Measurements from ENCODE around the gene RALGPS1.

Gene RALGPS1

GRCh38 chr9:127105805-127106465 lies 191.4 kb downstream of the RALGPS1 start:
- no peak for TF ChIP-seq Cebpa-rat (IDR thresholded peaks at IDR 0.05)
- peaks cover 0 to 72% (median 12%) of the 10 kb centered on the region in 11 experiments; a peak in 13 of 22 replicates for H3K36me3 ChIP-seq

GRCh38 chr9:127106466-127106855 lies 191.9 kb downstream of the RALGPS1 start:
- Histone ChIP-seq H3K27ac (no peak overlapping the region), H3K9ac (no peak overlapping the region), H3K36me3 (peaks cover 0 to 66% (median 12%) of the 10 kb centered on the region in 11 experiments; a peak in 13 of 22 replicates), H3K27me3 (no peaks in the 10 kb centered on the region; a peak in 1 of 22 replicates), H3K4me1 (peaks cover 0 to 19% (median 9%) of the 10 kb centered on the region in 10 experiments; a peak in 11 of 20 replicates), H4K20me1 (no peaks in the 10 kb centered on the region; a peak in 3 of 22 replicates), H3K4me2 (no peak overlapping the region), H3K9me3 (replicated peaks in 1 of 11) (no peaks in the 10 kb centered on the region), H3K4me3 (no peak overlapping the region)
- TF ChIP-seq Cebpa-rat (IDR thresholded peaks at IDR 0.05) = no peak

More at GRCh38 chr9:127105805-127106465, 191.4 kb downstream of the RALGPS1 start:
- Histone ChIP-seq H3K9me3 (replicated peaks in 1 of 11) (no peaks in the 10 kb centered on the region), H3K27ac (no peak overlapping the region), H3K4me1 (peaks cover 0 to 19% (median 9%) of the 10 kb centered on the region in 10 experiments; a peak in 11 of 20 replicates), H3K4me2 (no peak overlapping the region), H3K4me3 (no peak overlapping the region), H4K20me1 (peaks cover 0 to 4% (median 0%) of the 10 kb centered on the region in 11 experiments; a peak in 3 of 22 replicates), H3K9ac (no peak overlapping the region), H3K27me3 (no peaks in the 10 kb centered on the region; a peak in 1 of 22 replicates)

DNA sequence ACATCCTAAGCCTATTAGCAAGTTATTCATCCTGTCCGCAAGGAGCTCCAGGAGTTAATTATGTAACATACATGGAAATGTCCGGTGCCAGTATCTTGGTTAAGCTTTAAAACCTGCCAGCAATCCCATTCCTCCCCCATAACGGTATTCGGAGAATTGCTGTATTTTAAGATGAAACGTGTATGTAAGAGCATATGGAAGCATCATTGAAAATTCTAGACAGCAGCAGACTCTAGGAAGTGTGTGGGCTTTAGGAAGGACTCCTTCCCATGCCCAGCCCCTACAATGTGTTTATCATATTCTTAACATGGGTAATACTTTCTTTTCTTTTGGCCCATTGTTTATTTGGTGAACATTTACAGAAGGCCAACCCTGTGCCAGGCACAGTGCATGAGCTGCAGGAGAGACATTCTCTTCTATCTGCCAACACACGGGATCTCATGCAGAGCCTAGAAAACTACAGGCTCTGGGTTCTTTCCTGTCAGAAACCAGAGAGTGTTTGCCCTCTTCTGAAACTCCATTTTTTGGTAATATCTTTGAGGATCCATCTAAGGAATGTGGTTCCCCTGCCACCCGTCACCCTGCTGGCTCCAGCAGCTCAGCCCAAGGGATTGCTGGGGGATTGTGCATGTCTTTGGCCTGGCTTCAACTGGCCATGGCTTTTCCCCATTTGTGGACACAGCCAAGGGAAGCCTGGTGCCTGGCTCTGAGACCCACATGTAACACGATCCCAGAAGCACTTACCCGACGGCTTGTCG lies 192.8 kb downstream of the RALGPS1 start:
- Histone ChIP-seq H3K27ac (no peak overlapping the region), H3K9ac (no peak overlapping the region), H3K4me2 (no peak overlapping the region), H3K9me3 (replicated peaks in 1 of 11) (no peaks in the 10 kb centered on the region), H3K27me3 (no peaks in the 10 kb centered on the region; a peak in 1 of 22 replicates), H3K4me3 (no peak overlapping the region), H3K4me1 (peaks cover 0 to 19% (median 9%) of the 10 kb centered on the region in 10 experiments; a peak in 11 of 20 replicates), H4K20me1 (peaks cover 0 to 6% (median 0%) of the 10 kb centered on the region in 11 experiments; a peak in 3 of 22 replicates), H3K36me3 (peaks cover 0 to 59% (median 12%) of the 10 kb centered on the region in 11 experiments; a peak in 13 of 22 replicates)
- TF ChIP-seq Cebpa-rat (IDR thresholded peaks at IDR 0.05) = no peak

- no peak overlapping the region for H3K4me3 ChIP-seq
- no peak overlapping the region for H3K27ac ChIP-seq
- no peak overlapping the region for H3K9ac ChIP-seq
- TF ChIP-seq Cebpa-rat (IDR thresholded peaks at IDR 0.05) = no peak
- no peaks in the 10 kb centered on the region; a peak in 1 of 22 replicates for H3K27me3 ChIP-seq
- no peaks in the 10 kb centered on the region for H3K9me3 ChIP-seq (replicated peaks in 1 of 11)
- H3K4me2 ChIP-seq = no peak overlapping the region
- H3K36me3 ChIP-seq = peaks cover 0 to 53% (median 8%) of the 10 kb centered on the region in 11 experiments; a peak in 12 of 22 replicates
- H4K20me1 ChIP-seq = peaks cover 0 to 6% (median 0%) of the 10 kb centered on the region in 11 experiments; a peak in 3 of 22 replicates
- peaks cover 0 to 18% (median 9%) of the 10 kb centered on the region in 10 experiments; a peak in 11 of 20 replicates for H3K4me1 ChIP-seq
These were observed 193.6 kb downstream of the RALGPS1 start for GRCh38 chr9:127107929-127108876.

DNA sequence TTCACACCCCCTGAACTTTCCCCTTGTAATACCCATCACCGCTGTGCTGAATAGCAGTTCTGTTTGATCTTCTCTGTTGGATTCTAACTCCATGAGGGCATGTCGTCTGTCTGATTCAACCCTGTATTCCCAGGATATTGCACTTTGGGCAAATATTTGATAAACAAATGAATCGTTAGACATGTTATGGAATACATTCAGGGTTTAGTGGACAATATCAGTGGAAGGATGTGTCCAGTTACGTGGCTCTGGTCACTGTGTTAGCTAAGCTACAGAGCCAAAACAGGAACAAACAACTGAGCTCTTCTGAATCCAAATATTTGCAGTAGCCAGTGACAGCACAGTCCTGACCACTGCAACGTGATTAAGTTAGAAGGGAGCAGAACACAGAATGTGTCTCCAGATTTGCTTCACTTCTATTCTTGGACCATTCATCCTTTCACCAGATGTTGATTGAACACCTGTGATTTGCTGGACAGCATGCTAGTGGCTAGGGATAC lies 194.7 kb downstream of the RALGPS1 start:
- Histone ChIP-seq H3K9ac (no peak overlapping the region), H3K9me3 (replicated peaks in 1 of 11) (no peaks in the 10 kb centered on the region), H3K27me3 (no peaks in the 10 kb centered on the region; a peak in 1 of 22 replicates), H4K20me1 (peaks cover 0 to 6% (median 0%) of the 10 kb centered on the region in 11 experiments; a peak in 3 of 22 replicates), H3K4me3 (no peak overlapping the region), H3K4me1 (peaks cover 0 to 8% (median 4%) of the 10 kb centered on the region in 10 experiments; a peak in 10 of 20 replicates), H3K27ac (no peak overlapping the region), H3K36me3 (peaks cover 0 to 43% (median 8%) of the 10 kb centered on the region in 11 experiments; a peak in 12 of 22 replicates), H3K4me2 (no peak overlapping the region)
- no peak for TF ChIP-seq Cebpa-rat (IDR thresholded peaks at IDR 0.05)

DNA sequence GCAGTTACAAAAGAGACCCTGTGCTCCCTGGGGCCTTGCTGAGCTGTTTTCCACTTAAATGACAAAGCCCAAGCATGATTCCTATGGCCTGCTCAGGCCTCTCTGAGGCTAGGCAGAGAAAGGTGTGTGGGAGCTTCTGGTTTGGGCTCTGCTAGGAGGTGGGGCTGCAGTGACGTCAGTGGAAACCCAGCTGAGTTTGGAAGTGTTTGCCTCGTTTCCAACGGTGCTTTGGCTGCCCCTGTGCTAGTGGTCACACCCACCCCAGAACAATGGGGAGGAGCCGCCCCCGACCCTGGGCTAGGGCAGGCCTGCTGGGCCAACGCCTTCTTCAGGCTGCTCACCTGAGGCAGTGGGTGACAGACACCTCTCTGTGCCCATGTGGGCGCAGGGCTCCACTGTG lies 197.5 kb downstream of the RALGPS1 start:
- no peaks in the 10 kb centered on the region; a peak in 1 of 22 replicates for H3K27me3 ChIP-seq
- H3K9me3 ChIP-seq (replicated peaks in 1 of 11) = no peaks in the 10 kb centered on the region
- H3K36me3 ChIP-seq = peaks cover 0 to 17% (median 0%) of the 10 kb centered on the region in 11 experiments; a peak in 9 of 22 replicates
- H3K4me2 ChIP-seq = no peak overlapping the region
- H3K9ac ChIP-seq = no peak overlapping the region
- peaks cover 15 to 20% (median 18%) of the 10 kb centered on the region in 10 experiments for H3K4me1 ChIP-seq
- no peak overlapping the region for H3K4me3 ChIP-seq
- TF ChIP-seq Cebpa-rat (IDR thresholded peaks at IDR 0.05) = no peak
- H3K27ac ChIP-seq = no peak overlapping the region
- peaks cover 0 to 6% (median 0%) of the 10 kb centered on the region in 11 experiments; a peak in 3 of 22 replicates for H4K20me1 ChIP-seq

DNA sequence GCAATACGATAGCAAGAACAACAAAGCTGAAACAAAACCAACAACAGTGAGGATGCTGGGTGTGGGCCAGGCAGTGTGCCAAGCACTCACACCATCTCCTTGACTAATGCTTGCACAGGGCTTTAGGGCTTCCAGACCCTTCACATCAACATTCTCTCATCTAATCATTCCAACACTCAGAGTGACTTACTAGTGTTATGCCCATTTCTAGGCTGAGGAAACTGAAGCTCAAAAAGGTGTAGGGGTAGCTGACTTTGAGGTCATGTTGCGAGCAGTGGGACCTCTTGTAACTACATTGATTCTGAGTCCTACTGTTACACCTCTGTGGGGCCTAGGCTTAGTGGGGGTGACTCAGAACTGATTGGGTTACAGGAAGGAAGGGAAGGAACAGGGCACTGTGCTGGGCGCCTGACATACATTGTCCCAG lies 198.2 kb downstream of the RALGPS1 start:
- Histone ChIP-seq H3K27me3 (no peaks in the 10 kb centered on the region), H3K9ac (no peak overlapping the region), H4K20me1 (peaks cover 0 to 6% (median 0%) of the 10 kb centered on the region in 11 experiments; a peak in 3 of 22 replicates), H3K9me3 (replicated peaks in 1 of 11) (no peaks in the 10 kb centered on the region), H3K4me2 (no peak overlapping the region), H3K36me3 (peaks cover 0 to 10% (median 0%) of the 10 kb centered on the region in 11 experiments; a peak in 7 of 22 replicates), H3K4me3 (no peak overlapping the region), H3K4me1 (peaks cover 19 to 27% (median 25%) of the 10 kb centered on the region in 10 experiments), H3K27ac (no peak overlapping the region)
- no peak for TF ChIP-seq Cebpa-rat (IDR thresholded peaks at IDR 0.05)
